GM12874 (cell line): ENCODE measurements around the gene PPM1A.

ENCODE experiments used
- TF ChIP-seq, protein P1 (sequence below): IDR thresholded peaks from 2 replicates; pipeline ENCODE4 v1.5.1; 2011; ENCODE audit warnings: low read depth, mild to moderate bottlenecking, control low read depth, low read length, moderate library complexity; ENCODE audit not compliant: insufficient read depth

The PPM1A gene

GRCh38 chr14:60229614-60230013 lies 19.4 kb upstream of the PPM1A start:
- TF ChIP-seq, protein P1, sequence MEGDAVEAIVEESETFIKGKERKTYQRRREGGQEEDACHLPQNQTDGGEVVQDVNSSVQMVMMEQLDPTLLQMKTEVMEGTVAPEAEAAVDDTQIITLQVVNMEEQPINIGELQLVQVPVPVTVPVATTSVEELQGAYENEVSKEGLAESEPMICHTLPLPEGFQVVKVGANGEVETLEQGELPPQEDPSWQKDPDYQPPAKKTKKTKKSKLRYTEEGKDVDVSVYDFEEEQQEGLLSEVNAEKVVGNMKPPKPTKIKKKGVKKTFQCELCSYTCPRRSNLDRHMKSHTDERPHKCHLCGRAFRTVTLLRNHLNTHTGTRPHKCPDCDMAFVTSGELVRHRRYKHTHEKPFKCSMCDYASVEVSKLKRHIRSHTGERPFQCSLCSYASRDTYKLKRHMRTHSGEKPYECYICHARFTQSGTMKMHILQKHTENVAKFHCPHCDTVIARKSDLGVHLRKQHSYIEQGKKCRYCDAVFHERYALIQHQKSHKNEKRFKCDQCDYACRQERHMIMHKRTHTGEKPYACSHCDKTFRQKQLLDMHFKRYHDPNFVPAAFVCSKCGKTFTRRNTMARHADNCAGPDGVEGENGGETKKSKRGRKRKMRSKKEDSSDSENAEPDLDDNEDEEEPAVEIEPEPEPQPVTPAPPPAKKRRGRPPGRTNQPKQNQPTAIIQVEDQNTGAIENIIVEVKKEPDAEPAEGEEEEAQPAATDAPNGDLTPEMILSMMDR, result no peak

GRCh38 chr14:60232185-60232584 lies 16.8 kb upstream of the PPM1A start:
- TF ChIP-seq, protein P1, result no peak

DNA sequence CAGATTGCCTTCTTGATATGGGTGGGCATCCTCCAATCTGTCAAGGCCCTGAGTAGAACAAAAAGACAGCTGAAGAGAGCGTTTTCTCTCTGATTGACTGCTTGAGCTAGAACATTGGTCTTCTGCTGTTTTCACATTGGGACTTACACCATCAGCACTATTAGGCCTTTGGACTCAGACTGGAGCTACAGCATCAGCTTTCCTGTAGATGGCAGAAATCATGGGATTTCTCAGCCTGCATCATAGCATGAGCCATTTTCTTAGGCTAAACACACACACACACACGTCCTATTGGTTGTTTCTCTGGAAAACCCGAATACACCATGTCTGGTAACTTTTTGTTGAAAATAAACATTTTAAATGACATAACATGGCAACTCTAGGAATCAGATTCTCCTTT lies 15.8 kb upstream of the PPM1A start:
- TF ChIP-seq, protein P1, result no peak

DNA sequence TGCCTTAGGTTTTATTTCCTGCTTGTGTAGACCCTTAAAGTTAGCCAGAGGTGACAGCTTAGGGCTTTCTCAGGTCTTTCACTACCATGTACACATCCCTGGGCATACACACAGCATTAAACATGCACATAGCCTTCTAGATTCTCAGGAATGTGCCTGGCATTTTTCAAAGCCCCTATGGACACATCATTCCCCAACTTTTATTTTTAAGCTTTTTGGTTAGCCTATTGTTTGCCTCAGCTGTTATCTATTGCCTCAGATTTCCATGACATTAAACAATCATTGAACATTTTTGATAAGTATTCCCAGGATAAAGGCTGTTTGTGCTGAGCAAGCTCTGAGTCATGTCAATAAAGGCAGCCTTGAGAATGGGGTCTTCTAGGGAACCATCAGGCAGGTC lies 15.1 kb upstream of the PPM1A start:
- TF ChIP-seq, protein P1, result no peak

DNA sequence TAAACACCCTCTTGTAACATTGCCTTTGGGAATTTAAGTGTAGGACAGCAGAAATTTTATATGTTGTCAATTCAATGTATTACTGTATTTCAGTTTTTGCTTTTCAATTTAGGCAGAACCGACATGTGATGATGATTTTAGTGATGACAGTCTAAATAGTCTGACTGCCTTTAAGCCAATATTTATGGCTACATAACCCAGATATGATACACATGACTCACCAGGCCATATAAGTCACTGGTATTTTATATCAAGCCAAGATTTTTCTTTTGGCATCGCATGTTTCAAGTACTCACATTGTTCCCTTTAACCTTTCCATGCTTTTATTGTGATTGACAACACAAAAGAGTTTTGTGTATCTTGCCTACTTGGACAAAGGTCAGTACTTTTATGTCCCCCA lies 13.6 kb upstream of the PPM1A start:
- TF ChIP-seq, protein P1, result no peak

- TF ChIP-seq, protein P1, result no peak
Measured at GRCh38 chr14:60238955-60239354, 10.1 kb upstream of the PPM1A start.

GRCh38 chr14:60240139-60240856 lies 8.7 kb upstream of the PPM1A start:
- TF ChIP-seq, protein P1, result no peak

GRCh38 chr14:60241091-60241490 lies 7.9 kb upstream of the PPM1A start:
- TF ChIP-seq, protein P1, result no peak
